Neural progenitor cell (in vitro differentiated cells): ENCODE data around the gene CABLES1. TPM values are rescaled to one million over a fixed set of nuclear protein-coding genes. Genes with fewer than 3 reads are reported as not detected.

Experiments used
- DNase-seq: peaks from one replicate; pipeline ENCODE4 v3.0.0-alpha.2; 2016; ENCODE audit warnings: low spot score
- H2AFZ ChIP-seq: fragments of 200-600 bp; sonication (generic); replicated peaks from 2 replicates; pipeline ENCODE4 v1.6.1; 2016; ENCODE audit warnings: antibody characterized with exemption
- H3F3A ChIP-seq: fragments of 200-600 bp; sonication (generic); 2 replicates; pipeline ENCODE4 v1.6.1; 2016; ENCODE audit warnings: antibody characterized with exemption, low read depth
- H3K27ac ChIP-seq: fragments of 200-600 bp; sonication (generic); 2 replicates; pipeline ENCODE4 v1.5.1; 2016; ENCODE audit warnings: mild to moderate bottlenecking
- H3K27me3 ChIP-seq: fragments of 200-600 bp; sonication (generic); 2 replicates; pipeline ENCODE4 v1.6.1; 2016; ENCODE audit warnings: mild to moderate bottlenecking, moderate library complexity
- H3K36me3 ChIP-seq: fragments of 200-600 bp; sonication (generic); 2 replicates; pipeline ENCODE4 v1.5.1; 2016
- H3K4me1 ChIP-seq: fragments of 200-600 bp; sonication (generic); 2 replicates; pipeline ENCODE4 v1.6.1; 2016; ENCODE audit warnings: mixed run types
- H3K4me2 ChIP-seq: fragments of 200-600 bp; sonication (generic); 2 replicates; pipeline ENCODE4 v1.6.1; 2016
- H3K4me3 ChIP-seq: fragments of 200-600 bp; sonication (generic); 2 replicates; pipeline ENCODE4 v1.5.1; 2016
- H3K79me2 ChIP-seq: fragments of 200-600 bp; sonication (generic); 2 replicates; pipeline ENCODE4 v1.6.1; 2016; ENCODE audit warnings: low read depth
- H3K9ac ChIP-seq: fragments of 200-600 bp; sonication (generic); 2 replicates; pipeline ENCODE4 v1.6.1; 2016
- H3K9me3 ChIP-seq: fragments of 200-600 bp; sonication (generic); 2 replicates; pipeline ENCODE4 v1.5.1; 2016; ENCODE audit warnings: low read depth
- H4K20me1 ChIP-seq: fragments of 200-600 bp; sonication (generic); 2 replicates; pipeline ENCODE4 v1.6.1; 2016; ENCODE audit warnings: low read depth
- H3K27ac Mint-ChIP-seq: 3 replicates; pipeline ENCODE4 v1.8.0; 2021; ENCODE audit warnings: mixed read lengths
- H3K27me3 Mint-ChIP-seq: 2 replicates; pipeline ENCODE4 v1.8.0; 2022; ENCODE audit warnings: low read depth, mild to moderate bottlenecking, inconsistent platforms, moderate library complexity, mixed read lengths; ENCODE audit not compliant: insufficient read depth
- H3K36me3 Mint-ChIP-seq: 3 replicates; pipeline ENCODE4 v1.8.0; 2021; ENCODE audit warnings: mixed read lengths
- H3K4me1 Mint-ChIP-seq: 3 replicates; pipeline ENCODE4 v1.8.0; 2021; ENCODE audit warnings: mixed read lengths
- H3K4me3 Mint-ChIP-seq: 3 replicates; pipeline ENCODE4 v1.8.0; 2021; ENCODE audit warnings: mild to moderate bottlenecking, moderate library complexity, mixed read lengths
- H3K9me3 Mint-ChIP-seq: 3 replicates; pipeline ENCODE4 v1.8.0; 2020; ENCODE audit warnings: mixed read lengths
- EZH2 ChIP-seq: fragments of 200-600 bp; sonication (generic); IDR thresholded peaks from 2 replicates; pipeline ENCODE4 v1.6.1; 2017; ENCODE audit warnings: antibody characterized with exemption, mild to moderate bottlenecking, moderate library complexity
- EZH2phosphoT487 ChIP-seq: fragments of 200-600 bp; sonication (generic); IDR thresholded peaks from 2 replicates; pipeline ENCODE4 v1.6.1; 2017; ENCODE audit warnings: antibody characterized with exemption
- total RNA-seq: library from RNA; depleted of rRNA; stranded (reverse); fragments of >200 nt; gene quantifications from 2 replicates; pipeline ENCODE4 v1.2.3, GENCODE V29; 2015; ENCODE audit warnings: low replicate concordance
- TF ChIP-seq, protein P1 (sequence below): fragments of 200-600 bp; sonication (generic); IDR thresholded peaks from 2 replicates; pipeline ENCODE4 v1.5.1; 2017; ENCODE audit warnings: antibody characterized with exemption, mild to moderate bottlenecking

CABLES1 gene
- total RNA-seq, 1 donor from 2014 or later = 2.8 TPM

DNA sequence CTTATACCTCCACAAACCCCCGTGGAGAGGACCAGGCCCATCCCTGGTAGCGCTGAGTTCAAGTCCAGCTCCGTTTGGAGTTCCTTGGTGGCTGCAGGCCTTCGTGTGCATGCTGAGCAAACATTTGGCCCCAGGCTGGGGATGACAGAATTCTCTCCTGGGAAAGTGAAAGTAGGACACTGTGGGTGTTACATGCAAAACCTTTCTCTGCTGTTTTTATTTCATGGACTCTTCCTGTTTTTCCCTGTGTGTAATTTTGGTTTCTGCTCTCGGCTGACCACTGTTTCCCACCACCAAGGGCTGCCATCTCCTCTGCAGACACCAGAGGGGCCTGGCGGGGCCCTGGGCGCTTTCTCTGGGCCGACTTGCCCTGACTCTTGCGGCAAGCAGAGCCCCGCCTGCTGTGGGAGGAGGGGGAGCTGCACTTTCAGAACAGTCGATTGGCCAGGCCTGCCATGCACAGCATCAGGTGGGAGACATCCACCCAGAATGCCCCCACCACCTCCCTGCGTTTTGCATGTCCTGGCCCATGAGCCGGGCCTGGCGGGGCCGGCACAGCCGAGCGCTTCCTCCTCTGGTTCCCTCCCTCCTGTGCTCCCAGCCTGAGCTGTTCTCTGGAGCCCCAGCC is 102.4 kb downstream of the CABLES1 start:
- H3K36me3 Mint-ChIP-seq = peaks cover 29% of the 10 kb centered on the region
- no peak overlapping the region for H3K4me3 Mint-ChIP-seq
- H3K4me1 Mint-ChIP-seq = peaks cover 32% of the 10 kb centered on the region
- H3K27me3 ChIP-seq = no peaks in the 10 kb centered on the region
- H3K4me3 ChIP-seq = no peak overlapping the region
- peaks cover 2% of the 10 kb centered on the region for H3K9me3 Mint-ChIP-seq
- peak overlapping the region; percentile 2 for H3K4me2 ChIP-seq
- H3K79me2 ChIP-seq = no peaks in the 10 kb centered on the region
- no peak overlapping the region for H3K27ac ChIP-seq
- peaks cover 7% of the 10 kb centered on the region for H3F3A ChIP-seq
- peaks cover 20% of the 10 kb centered on the region for H3K4me1 ChIP-seq
- H2AFZ ChIP-seq = no peak overlapping the region
- no peaks in the 10 kb centered on the region for H3K36me3 ChIP-seq
- no peak overlapping the region for H3K27ac Mint-ChIP-seq
- H3K9me3 ChIP-seq = no peaks in the 10 kb centered on the region
- no peak for TF ChIP-seq EZH2phosphoT487
- TF ChIP-seq, protein P1, sequence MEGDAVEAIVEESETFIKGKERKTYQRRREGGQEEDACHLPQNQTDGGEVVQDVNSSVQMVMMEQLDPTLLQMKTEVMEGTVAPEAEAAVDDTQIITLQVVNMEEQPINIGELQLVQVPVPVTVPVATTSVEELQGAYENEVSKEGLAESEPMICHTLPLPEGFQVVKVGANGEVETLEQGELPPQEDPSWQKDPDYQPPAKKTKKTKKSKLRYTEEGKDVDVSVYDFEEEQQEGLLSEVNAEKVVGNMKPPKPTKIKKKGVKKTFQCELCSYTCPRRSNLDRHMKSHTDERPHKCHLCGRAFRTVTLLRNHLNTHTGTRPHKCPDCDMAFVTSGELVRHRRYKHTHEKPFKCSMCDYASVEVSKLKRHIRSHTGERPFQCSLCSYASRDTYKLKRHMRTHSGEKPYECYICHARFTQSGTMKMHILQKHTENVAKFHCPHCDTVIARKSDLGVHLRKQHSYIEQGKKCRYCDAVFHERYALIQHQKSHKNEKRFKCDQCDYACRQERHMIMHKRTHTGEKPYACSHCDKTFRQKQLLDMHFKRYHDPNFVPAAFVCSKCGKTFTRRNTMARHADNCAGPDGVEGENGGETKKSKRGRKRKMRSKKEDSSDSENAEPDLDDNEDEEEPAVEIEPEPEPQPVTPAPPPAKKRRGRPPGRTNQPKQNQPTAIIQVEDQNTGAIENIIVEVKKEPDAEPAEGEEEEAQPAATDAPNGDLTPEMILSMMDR = peak; percentile 23
- no peak for TF ChIP-seq EZH2
- no peaks in the 10 kb centered on the region for H4K20me1 ChIP-seq
- peaks cover 2% of the 10 kb centered on the region for H3K27me3 Mint-ChIP-seq
- DNase-seq = peak; percentile 50
- H3K9ac ChIP-seq = no peak overlapping the region

DNA sequence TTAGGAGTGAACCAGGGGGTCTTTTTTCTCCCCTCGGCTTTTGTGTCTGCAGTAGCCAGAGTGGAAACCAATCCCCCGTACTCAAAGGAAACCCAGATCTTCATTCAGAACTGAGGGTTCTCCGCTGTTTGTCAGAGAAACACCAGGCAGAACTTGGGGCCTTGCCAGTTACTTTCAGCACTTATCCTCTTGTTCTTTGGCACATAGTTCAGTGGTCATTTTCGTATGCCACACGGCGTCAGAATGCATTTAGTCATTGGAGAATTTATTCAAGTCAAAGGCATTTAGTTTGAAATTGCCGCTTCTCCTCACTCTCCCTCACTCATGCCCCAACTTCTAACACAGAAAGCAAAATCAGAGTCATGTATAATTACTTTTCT is 102.9 kb downstream of the CABLES1 start:
- Histone ChIP-seq H3K4me1 (peaks cover 20% of the 10 kb centered on the region), H3K4me3 (no peak overlapping the region), H2AFZ (no peak overlapping the region), H3K79me2 (no peaks in the 10 kb centered on the region), H3K9me3 (no peaks in the 10 kb centered on the region), H3K27ac (no peak overlapping the region), H3K4me2 (peak overlapping the region; percentile 2), H3K27me3 (no peaks in the 10 kb centered on the region), H4K20me1 (no peaks in the 10 kb centered on the region), H3K9ac (no peak overlapping the region), H3K36me3 (no peaks in the 10 kb centered on the region), H3F3A (peaks cover 6% of the 10 kb centered on the region)
- TF ChIP-seq, protein P1 = no peak
- TF ChIP-seq EZH2phosphoT487 = no peak
- TF ChIP-seq EZH2 = no peak
- no peaks in the 10 kb centered on the region for H3K9me3 Mint-ChIP-seq
- H3K36me3 Mint-ChIP-seq = peaks cover 29% of the 10 kb centered on the region
- peaks cover 30% of the 10 kb centered on the region for H3K4me1 Mint-ChIP-seq
- peaks cover 2% of the 10 kb centered on the region for H3K27me3 Mint-ChIP-seq
- no peak overlapping the region for H3K27ac Mint-ChIP-seq
- no peak for DNase-seq
- H3K4me3 Mint-ChIP-seq = no peak overlapping the region

DNA sequence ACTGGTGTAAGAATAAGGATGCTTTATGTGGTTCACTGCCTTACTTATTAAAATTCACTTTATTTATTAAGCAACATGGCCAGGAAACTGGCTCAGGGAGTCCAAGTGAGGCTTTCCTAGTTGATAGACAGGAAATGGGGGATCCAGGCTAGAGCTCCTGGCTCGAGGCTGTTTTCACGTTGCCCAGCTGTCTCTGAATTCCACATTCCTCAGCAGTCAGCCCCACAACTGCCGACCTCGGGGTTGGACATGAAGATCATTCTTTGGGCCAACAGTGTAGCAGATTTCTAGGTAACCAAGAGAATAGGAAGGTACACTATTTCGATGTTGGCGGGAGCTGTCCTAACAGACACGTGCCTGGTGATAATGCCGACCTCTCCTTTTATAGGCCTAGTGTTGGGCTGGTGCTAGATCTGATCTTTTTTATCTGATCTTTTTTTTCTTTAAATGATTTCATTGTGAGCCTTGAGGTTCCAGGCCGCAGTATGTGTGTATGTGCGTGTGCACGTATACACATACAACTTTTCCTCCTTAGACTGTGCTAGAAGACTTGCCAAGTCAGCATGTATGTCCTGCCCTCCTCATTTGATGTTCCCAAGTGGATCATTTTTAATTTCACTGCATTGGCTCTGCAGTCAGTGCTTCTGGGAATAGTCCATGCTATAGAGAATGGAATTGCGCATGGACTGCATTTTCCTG is 103.5 kb downstream of the CABLES1 start:
- H3K27ac Mint-ChIP-seq = no peak overlapping the region

More for the DNA sequence above, 103.5 kb downstream of the CABLES1 start:
- Histone ChIP-seq H3K9me3 (no peaks in the 10 kb centered on the region), H3K36me3 (no peaks in the 10 kb centered on the region), H4K20me1 (no peaks in the 10 kb centered on the region), H3K27me3 (no peaks in the 10 kb centered on the region), H3K27ac (no peak overlapping the region), H3K4me2 (no peak overlapping the region), H3K4me1 (peaks cover 20% of the 10 kb centered on the region), H3K9ac (no peak overlapping the region), H3F3A (peaks cover 6% of the 10 kb centered on the region), H3K79me2 (no peaks in the 10 kb centered on the region), H3K4me3 (no peak overlapping the region), H2AFZ (no peak overlapping the region)
- H3K4me3 Mint-ChIP-seq = no peak overlapping the region
- DNase-seq = no peak
- peaks cover 2% of the 10 kb centered on the region for H3K27me3 Mint-ChIP-seq
- peaks cover 31% of the 10 kb centered on the region for H3K4me1 Mint-ChIP-seq
- H3K36me3 Mint-ChIP-seq = peaks cover 27% of the 10 kb centered on the region
- TF ChIP-seq, protein P1 = no peak
- TF ChIP-seq EZH2 (no peak), EZH2phosphoT487 (no peak)
- no peaks in the 10 kb centered on the region for H3K9me3 Mint-ChIP-seq
